K562 (cell line): Measurements from ENCODE around the gene IL17REL. TPM values are rescaled to one million over a fixed set of nuclear protein-coding genes. Genes with fewer than 3 reads are reported as not detected.

Source experiments
- CGGBP1 ChIP-seq: fragments of 250-450 bp; sonication (Bioruptor Pico); IDR thresholded peaks from 2 replicates; pipeline ENCODE4 v1.9.0; 2021; ENCODE audit warnings: mild to moderate bottlenecking
- JUNB ChIP-seq: fragments of 450-650 bp; formaldehyde crosslinking; conservative IDR thresholded peaks from 2 replicates; pipeline ENCODE4 v1.4.0; 2020; ENCODE audit warnings: mild to moderate bottlenecking
- KDM4B ChIP-seq, 2 experiments: fragments of 450-650 bp in 1 of 2; sonication (generic) in 1 of 2; IDR thresholded peaks; 2 replicates each; pipeline ENCODE4 v1.6.1; 2016 to 2017; ENCODE audit warnings: borderline replicate concordance in 2 of 2, antibody characterized with exemption in 1 of 2, low read depth in 1 of 2, mild to moderate bottlenecking in 1 of 2
- MITF ChIP-seq: IDR thresholded peaks from 2 replicates; pipeline ENCODE4 v1.6.1; 2014; ENCODE audit warnings: antibody characterized with exemption
- NR2C1 ChIP-seq, 2 experiments: fragments of 450-650 bp; IDR thresholded peaks; 2 replicates each; pipeline ENCODE4 v1.6.1; 2017; ENCODE audit warnings: mild to moderate bottlenecking in 2 of 2, antibody characterized with exemption in 1 of 2, inconsistent platforms in 1 of 2, missing compliant biosample characterization in 1 of 2, missing genetic modification characterization in 1 of 2
- PTRF ChIP-seq: fragments of 450-650 bp; IDR thresholded peaks from 2 replicates; pipeline ENCODE4 v1.6.1; 2016; ENCODE audit warnings: mild to moderate bottlenecking, missing genetic modification characterization, missing compliant biosample characterization
- RBM17 ChIP-seq: fragments of 200-400 bp; formaldehyde crosslinking; IDR thresholded peaks from 2 replicates; pipeline ENCODE4 v1.6.1; 2017; ENCODE audit warnings: low read depth, mild to moderate bottlenecking, low read length, borderline replicate concordance
- UBTF ChIP-seq, 2 experiments: IDR thresholded peaks; 2 replicates each; pipeline ENCODE4 v1.6.1; 2012; ENCODE audit warnings: improper control_type of control experiment in 2 of 2, low read depth in 2 of 2, low read length in 2 of 2, borderline replicate concordance in 1 of 2
- USF2 ChIP-seq: sonication (generic); formaldehyde crosslinking; IDR thresholded peaks from 2 replicates; pipeline ENCODE4 v1.5.0; 2020; ENCODE audit warnings: missing genetic modification reagents
- ZBTB7A ChIP-seq: IDR thresholded peaks from 2 replicates; pipeline ENCODE4 v1.6.1; 2011; ENCODE audit warnings: low read depth, mild to moderate bottlenecking, low read length, moderate library complexity, borderline replicate concordance; ENCODE audit not compliant: control insufficient read depth
- ZNF280B ChIP-seq: fragments of 250-450 bp; sonication (Bioruptor Pico); IDR thresholded peaks from 2 replicates; pipeline ENCODE4 v1.5.1; 2021; ENCODE audit warnings: mild to moderate bottlenecking
- ZSCAN29 ChIP-seq: fragments of 450-650 bp; IDR thresholded peaks from 2 replicates; pipeline ENCODE4 v1.6.1; 2017
- polyA plus RNA-seq, 8 experiments: library from polyadenylated mRNA; depleted of rRNA in 4 of 8; stranded (reverse) in 5 of 8; unstranded in 3 of 8; fragments of >200 nt; fragmentation: Nextera tagmentation in 2 of 8; fragmentation: Illumina TruSeq in 1 of 8; extraction: Ambion mirVana in 2 of 8; extraction: Trizol in 1 of 8; gene quantifications; 2 replicates each; pipeline versions ENCODE4 v1.2.1 to v1.2.3, GENCODE V29; 2011 to 2014; ENCODE audit warnings: inconsistent platforms in 1 of 8, missing spikeins in 1 of 8
- total RNA-seq, 7 experiments: library from RNA; depleted of rRNA in 6 of 7; stranded (reverse); fragments of >200 nt in 6 of 7; fragmentation: Illumina TruSeq in 2 of 7; extraction: Trizol in 2 of 7; gene quantifications; 2 replicates each; pipeline versions ENCODE4 v1.2.1 to v1.2.3, GENCODE V29; 2011 to 2021; ENCODE audit warnings: low replicate concordance in 1 of 7
- TF ChIP-seq, protein P1 (sequence below): fragments of 250-450 bp; sonication (Bioruptor Pico); IDR thresholded peaks from 2 replicates; pipeline ENCODE4 v1.5.0; 2021
- TF ChIP-seq, protein P2 (sequence below): fragments of 250-450 bp; sonication (Bioruptor Pico); IDR thresholded peaks from 2 replicates; pipeline ENCODE4 v1.5.0; 2021; ENCODE audit warnings: mild to moderate bottlenecking, moderate library complexity

Gene IL17REL
- total and polyA plus RNA-seq, 9 of the 15 experiments (the other 6 are each of a cell fraction or from before 2014, with no cell fraction given): 0.05 to 0.42 (median 0.11) TPM; not detected in 4

DNA sequence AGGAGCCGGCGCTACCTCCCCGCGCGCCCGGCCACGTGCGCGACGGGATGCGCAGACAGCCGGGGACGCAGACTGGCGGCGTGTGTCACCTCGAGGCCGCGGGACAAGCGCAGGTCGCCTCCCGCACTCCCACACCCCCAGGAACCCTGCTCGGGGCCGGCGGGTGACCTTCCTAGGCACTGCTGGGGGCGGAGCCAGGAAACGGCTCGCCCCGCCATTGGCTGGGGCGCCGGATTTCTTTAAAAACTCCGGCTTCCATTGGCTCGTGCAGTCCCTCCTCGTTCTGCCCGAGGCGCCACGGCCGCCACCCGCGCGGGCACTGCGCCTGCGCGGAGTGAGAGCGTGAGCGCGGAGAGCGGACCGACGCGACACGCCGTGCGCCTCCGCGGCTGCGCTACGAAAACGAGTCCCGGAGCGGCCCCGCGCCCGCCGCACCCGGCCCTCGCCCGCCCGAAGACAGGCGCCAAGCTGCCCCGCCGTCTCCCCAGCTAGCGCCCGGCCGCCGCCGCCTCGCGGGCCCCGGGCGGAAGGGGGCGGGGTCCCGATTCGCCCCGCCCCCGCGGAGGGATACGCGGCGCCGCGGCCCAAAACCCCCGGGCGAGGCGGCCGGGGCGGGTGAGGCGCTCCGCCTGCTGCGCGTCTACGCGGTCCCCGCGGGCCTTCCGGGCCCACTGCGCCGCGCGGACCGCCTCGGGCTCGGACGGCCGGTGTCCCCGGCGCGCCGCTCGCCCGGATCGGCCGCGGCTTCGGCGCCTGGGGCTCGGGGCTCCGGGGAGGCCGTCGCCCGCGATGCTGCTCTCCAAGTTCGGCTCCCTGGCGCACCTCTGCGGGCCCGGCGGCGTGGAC lies 52.2 kb downstream of the IL17REL start, which contains the start of gene PIM3 (continued):
- TF ChIP-seq, protein P1, sequence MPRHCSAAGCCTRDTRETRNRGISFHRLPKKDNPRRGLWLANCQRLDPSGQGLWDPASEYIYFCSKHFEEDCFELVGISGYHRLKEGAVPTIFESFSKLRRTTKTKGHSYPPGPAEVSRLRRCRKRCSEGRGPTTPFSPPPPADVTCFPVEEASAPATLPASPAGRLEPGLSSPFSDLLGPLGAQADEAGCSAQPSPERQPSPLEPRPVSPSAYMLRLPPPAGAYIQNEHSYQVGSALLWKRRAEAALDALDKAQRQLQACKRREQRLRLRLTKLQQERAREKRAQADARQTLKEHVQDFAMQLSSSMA (CRISPR knock-in tag): peak; percentile 47; the same call in 1 of the 2 replicates
- TF ChIP-seq ZNF280B (CRISPR knock-in tag) (no peak), CGGBP1 (CRISPR knock-in tag) (no peak), KDM4B (IDR thresholded peaks at IDR 0.05; ENCODE audit: borderline replicate concordance in 2 of 2, low read depth in 1 of 2) (no peak), MITF (no peak), ZSCAN29 (peak; percentile 99; the same call in 1 of the 2 replicates), USF2 (CRISPR knock-in tag) (peak; percentile 34; the same call in 1 of the 2 replicates), NR2C1 (IDR thresholded peaks at IDR 0.05) (no peak), NR2C1 (tag; IDR thresholded peaks at IDR 0.05) (no peak), ZBTB7A (peak; percentile 78), PTRF (tag) (no peak), UBTF (IDR thresholded peaks at IDR 0.05; ENCODE audit: borderline replicate concordance in 1 of 2, low read depth in 2 of 2, low read length in 2 of 2) (peak; percentile 14 to 31; a peak in 1 of 4 replicates), RBM17 (no peak), JUNB (no peak)
- TF ChIP-seq, protein P2, sequence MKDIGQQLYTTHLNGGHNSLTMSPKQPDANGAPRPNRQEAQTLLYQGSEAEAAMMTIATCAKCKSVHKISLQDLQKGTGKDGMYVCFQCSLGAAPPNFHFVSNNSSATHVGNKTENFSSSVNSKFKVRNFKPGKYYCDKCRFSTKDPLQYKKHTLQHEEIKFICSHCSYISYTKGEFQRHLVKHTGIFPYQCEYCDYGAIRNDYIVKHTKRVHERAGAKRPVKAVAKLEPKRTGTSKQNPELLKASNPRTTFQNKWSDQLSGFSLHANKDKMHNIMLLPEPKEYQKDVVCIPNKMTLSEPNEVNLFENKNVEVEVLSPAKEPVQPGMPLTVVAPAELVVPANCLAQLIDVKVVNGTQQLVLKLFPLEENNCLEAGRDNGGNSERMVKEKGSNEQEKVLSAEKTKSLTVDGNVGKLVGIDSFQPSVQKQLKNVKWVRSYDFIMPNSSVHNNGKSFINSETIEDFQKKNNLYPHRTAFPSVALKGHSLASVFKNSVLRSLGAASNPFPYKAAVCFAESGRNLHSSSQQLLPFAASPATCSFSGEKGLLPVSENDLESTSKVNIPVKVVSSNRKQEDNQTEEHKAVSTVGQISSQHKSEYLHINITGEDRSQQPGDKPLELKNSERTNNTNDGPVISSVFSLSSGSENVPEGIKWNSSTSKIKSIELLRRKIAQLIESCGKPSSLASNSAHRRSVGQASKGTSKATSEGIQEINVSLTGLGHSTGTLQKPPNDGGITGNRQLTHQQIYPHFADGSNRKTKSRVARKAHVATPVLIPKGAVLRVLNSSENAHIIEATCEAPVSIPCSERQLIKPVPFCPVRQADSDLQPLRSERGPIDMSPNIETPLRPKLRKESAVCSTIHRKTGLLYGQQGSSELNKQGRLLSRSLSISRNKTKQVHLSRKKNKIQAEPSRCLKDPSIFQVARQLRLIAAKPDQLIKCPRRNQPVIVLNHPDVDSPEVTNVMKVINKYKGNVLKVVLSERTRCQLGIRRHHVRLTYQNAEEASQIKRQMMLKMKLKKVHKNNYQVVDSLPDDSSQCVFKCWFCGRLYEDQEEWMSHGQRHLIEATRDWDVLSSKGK: no peak
